NCI-H2107 (cell line): ENCODE results near the gene RIMBP2.

Experiments
- DNase-seq: peaks from one replicate; lab custom pipeline; 2025; lab: John Stamatoyannopoulos, UW

The RIMBP2 gene

GRCh38 chr12:130680451-130680990 is 35.6 kb downstream of the RIMBP2 start:
- no peak for DNase-seq

DNA sequence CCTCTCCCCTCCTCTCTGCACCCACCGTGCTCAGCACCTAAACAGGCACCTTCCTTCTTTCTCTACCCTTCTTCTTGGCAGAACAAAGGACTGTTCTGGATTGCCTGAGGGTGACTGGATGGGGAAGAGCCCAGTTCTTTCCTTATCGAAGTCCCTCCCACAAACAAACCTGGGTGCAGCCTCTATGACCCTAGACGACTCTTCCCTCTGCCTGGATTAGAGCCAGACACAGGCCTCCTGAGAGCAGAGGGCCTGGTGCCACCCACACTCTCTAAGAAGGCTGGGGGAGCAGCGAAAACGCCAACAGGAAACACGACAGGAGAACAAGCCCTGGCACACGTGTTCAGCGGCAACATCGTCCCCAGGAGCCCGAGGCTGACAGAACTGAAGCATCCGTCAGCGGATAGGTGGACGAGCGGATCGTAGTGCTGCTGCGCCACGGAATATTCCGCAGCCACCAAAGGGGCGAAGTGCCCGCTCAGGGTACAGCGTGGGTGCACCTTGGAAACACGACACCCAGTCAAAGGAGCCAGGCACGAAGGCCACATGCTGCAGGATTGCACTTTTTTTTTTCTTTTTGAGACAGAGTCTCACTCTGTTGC is 38.0 kb downstream of the RIMBP2 start:
- peak; percentile 55 for DNase-seq

DNA sequence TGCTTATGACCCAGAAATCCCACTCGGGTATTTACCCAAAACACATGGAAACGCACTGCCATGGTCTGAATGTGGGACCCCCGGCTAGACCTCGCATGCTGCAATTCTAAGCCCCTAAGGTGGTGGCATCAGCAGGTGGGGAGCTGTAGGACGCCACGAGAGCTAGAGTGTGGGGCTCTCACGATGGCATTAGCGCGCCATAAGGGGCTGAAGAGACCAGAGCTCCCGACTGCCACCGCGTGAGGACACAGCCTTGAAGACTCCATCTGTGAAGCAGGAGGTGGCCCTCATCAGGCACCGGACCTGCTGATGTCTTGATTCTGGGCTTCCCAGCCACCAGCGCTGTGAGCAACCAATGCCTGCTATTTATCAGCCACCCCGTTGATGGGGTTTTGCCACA is 40.3 kb downstream of the RIMBP2 start:
- DNase-seq: no peak

DNA sequence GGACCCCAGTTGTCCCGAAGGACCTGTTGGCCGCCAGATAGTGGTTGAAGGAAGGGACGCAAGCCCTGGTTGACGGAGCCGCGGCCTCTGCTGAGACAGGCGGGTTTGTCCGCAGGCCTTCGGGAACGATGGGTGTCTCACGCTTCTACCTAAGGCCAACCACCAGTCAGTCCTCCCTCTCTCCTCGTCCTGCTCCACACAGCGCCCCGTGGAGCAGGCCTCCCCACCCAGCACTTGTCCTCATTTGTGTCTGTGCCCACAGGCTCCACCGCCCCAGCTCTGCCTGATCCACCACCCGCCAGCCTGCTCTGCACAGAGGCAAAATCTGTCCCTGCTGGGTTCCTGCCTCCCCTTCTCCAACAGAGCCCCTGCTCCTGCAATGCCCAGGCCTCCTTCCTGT is 41.0 kb downstream of the RIMBP2 start:
- no peak for DNase-seq

DNA sequence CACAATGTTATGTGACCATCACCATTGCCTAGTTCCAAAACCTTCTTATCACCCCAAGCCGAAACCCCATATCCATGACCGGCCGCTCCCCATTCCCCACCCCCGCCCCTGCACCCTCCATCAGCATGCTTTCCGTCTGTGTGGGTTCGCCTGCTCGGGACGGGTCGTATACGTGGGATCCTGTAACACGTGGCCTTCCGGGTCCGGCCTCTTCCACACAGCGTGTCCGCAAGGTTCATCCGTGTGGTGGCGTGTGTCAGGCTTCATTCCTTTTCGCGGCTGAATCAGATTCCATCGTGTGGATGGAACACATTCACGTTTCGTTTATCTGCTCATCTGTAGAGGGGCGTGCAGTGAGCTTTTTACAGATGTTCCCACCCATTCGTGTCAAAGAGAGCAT is 41.4 kb downstream of the RIMBP2 start:
- no peak for DNase-seq

- DNase-seq: no peak
These were observed 42.9 kb downstream of the RIMBP2 start for GRCh38 chr12:130673036-130673705.

DNA sequence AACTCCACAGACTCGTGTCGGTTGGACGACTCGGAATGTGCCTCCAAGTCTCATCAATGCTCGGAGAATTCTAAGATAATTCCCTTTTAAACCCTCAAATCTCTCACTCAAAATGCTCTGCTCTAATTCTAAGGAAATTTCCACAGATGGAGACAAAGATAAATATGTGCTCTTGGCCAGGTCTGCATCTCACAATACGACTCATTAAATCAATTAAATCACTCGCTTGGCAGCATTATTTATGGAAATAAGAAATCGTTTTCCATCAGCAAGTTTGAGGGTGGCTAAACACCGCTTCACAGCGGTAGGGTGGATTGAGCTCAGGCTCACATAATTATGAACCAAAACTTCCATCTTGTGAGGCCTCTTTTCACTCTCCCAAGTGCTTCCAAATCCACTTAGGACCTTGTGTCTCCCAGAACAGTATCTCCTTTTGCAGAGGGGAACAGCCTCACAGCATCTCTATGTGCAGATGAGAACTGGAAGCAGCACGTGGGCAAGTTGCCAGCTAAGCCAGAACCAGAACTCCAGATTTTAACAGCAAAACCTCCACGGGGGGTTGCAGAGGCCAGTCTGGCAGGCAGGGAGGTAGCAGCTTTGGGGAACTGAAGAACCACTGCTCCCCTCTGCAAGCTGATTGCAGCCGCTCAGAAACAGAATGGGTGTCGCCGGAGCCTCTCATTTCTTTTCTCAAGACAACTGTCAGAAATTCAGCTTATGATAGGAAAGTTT is 43.8 kb downstream of the RIMBP2 start:
- no peak for DNase-seq

- no peak for DNase-seq
These were observed 44.5 kb downstream of the RIMBP2 start for GRCh38 chr12:130671556-130671955.

DNA sequence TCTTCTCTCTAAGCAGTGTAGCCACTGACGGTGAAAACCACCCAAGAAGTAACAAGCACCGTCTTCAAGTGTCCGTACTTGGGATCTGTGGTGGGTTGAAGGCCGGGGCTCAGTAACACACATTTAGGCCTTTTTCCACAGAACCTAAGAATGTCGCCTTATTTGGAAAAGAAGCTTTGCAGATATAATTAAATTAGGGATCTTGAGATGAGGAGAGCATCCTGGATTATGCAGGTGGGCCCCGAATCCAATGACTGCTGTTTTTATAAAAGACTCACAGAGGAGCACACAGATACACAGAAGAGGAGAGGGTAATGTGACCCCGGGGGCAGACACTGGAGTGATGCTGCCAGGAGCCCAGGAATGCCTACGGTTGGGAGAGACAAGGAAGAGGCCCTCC is 46.3 kb downstream of the RIMBP2 start:
- DNase-seq: no peak

- DNase-seq: no peak
These were observed 46.9 kb downstream of the RIMBP2 start for GRCh38 chr12:130669205-130669557.

GRCh38 chr12:130668286-130669204 is 47.6 kb downstream of the RIMBP2 start:
- no peak for DNase-seq

- DNase-seq: no peak
These were observed 48.6 kb downstream of the RIMBP2 start for GRCh38 chr12:130667421-130667960.

DNA sequence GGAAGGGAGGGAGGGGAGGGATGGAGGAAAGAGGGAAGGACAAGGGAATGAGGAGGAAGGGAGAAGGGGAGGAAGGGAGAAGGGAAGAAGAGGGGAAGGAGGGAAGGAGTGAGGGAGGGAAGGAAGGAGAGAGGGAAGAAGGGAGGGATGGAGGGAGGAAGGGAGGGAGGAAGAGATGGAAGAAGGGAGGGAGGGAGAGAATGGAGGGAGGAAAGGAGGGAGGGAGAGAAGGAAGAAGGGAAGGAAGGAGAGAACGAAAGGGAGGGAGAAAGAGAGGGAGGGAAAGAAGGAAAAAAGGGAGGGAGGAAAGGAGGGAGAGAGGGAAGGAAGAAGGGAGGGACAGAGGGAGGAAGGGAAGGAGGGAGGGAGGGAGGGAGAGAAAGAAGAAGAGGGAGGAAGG is 49.5 kb downstream of the RIMBP2 start:
- DNase-seq: no peak

DNA sequence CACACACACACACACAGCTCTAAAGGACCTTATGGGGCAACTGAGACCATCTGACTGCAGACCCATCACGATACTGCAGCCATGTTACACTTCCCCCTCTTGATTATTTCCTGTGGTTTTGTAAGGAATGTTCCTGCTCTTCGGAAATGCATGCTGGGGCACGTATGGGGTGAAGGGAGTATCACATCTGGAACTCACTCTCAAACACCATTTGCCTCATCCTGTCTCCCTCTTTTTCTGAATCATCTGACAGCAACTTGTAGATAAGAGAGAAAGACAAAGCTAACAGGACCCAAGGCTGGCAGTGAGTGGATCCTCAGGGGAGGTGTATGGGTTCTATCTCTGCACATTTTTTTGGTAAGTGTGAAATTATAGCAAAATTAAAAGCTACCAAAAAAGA is 50.3 kb downstream of the RIMBP2 start:
- no peak for DNase-seq

DNA sequence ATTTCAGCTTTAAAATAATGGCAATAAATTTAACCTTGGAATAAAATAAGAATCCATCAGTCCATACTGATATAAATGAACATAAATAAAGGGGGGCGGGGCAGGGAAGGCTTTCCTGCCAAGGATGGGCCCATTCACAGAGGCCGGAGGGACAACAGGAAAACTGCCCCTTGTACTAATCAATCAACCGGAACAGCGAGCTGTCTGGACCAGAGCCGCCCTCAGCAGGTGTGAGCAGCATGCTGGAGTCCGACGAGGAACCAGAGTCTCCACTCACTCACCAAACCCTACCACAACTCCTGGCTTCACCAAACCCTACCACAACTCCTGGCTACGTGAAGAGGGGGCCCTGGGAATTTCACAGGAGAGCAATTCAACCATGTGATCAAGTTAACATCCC is 51.3 kb downstream of the RIMBP2 start:
- no peak for DNase-seq

DNA sequence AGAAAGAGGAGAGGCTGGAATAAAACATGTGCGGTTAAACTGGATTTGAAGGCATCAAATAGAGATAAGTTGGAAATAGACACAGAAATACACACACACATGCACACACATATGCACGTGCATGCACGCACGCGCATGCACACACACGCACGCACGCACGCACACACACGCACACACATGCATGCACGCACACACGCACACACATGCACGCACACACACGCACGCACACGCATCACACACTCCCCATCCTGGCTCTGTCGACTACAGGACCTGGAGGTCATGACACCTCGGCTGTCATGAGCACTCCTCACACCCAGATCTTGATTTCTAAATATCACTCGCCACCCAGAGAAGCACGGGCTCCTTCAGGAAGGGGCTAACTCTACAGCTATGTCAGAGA is 51.8 kb downstream of the RIMBP2 start:
- DNase-seq: no peak

DNA sequence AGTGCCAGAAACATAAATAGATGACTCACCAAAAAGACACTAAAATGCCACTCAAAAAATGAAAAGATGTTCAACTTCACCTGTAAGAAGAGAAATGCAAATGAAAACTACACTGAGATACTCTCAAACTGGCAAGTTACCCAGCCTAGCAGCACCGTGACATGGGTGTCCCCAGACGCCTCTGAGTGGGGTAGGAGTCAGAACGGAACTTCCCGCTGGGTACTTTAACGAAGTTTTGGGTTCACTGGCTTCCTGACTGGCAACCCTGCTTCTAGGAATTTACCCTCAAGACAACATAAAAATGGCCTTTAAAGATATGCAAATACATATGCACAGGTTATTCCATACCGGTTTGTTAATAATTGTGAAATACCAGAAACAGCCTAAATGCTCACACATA is 52.6 kb downstream of the RIMBP2 start:
- DNase-seq: no peak

DNA sequence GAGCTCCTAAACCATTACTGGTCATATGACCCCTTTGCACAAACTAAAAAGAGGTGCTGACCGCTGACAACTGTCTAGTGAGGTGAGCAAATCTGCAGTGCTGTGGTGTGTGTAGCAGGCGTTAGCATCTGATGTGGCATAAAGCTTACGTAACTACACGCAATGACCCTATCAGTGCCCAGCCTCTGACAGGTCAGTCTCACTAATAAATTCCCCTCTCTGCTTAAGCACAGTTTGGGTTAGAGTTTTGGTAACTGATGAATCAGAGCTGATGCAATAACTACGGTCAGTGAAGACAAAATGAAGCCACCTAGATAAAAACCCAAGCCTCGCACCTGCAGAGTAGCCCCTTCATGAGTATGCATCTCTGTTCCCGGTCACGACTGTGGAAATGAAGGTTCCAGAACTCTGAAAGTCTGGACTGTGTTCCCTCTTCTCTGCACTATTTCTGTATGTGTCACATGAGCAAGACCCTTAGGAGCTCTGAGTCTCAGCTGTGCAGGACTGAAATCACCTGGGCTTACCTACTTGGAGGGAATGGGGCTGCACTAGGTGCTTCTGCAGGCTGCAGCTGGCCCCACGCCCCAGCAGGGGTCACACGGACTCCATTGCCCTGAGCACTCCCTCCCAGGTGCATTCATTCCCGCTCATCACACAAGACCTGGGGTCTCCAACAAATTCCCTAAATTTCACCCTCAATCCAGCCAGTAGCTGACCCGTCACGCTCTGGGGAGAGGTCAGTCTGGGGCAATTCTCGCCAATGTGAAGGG is 54.4 kb downstream of the RIMBP2 start:
- DNase-seq: no peak

DNA sequence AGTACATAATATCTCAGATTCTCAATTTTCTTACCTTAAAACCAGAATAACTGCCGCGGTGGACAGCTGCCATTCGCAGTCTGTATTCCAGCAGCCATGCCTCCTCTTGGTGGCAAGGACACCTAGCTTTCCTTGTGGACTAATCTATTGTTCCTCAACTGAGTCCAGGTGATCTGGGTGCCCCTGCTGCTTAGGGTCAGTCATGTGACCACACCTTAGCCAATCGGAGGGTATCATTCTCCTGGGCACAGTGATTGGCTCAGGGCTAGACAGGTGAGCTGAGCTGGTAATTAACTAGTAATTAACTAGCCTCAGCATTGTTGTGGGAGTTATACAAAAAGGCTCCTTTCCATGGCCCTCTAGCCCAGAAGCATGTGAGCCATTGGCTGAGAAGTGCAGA is 55.0 kb downstream of the RIMBP2 start:
- no peak for DNase-seq

DNA sequence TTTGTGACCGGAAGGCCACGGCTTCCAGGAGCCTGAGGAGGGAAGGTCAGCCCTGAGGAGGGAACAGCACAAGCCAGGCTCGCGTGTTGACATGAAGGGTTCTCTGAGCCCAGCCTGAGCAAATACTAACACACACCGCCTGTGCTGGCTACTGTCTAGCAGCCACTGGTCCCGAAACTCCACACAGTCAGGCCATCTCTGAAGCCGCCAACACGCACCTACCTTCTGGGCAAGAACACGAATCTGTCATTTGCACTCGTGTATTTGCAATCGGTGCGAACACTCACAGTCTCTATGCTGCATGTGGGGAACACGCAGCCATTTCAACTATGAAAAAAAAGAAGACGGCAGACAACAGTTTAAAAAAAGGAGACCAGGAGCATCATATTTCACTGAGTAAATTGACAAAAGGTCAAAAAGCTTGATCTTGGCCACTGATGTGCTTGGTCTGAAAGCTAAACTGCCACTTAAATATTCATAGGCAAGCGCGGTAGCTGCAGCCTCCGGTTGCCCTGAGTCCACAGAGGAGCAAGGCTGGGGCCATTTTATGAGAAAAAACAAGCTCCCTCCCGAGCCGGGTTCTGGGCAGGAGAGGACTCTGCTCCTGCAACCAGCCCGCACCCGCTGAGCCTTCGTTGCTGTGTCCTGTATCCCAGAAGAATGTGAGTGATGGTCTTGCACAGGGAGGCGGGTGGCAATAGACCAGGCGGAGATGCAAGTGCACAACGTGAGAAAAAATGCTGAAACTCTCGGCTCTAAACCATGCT is 57.8 kb downstream of the RIMBP2 start:
- no peak for DNase-seq
